Fibroblast of pulmonary artery (primary cell): ENCODE results near the gene SLC9C2.

Source experiments
- DNase-seq: peaks from one replicate; pipeline ENCODE4 v3.0.0-alpha.2; 2010; ENCODE audit warnings: low read depth
- H3K4me3 ChIP-seq: replicated peaks from 2 replicates; pipeline ENCODE4 v1.5.1; 2011; ENCODE audit warnings: low read depth, mild to moderate bottlenecking, control low read depth, low read length, moderate library complexity
- CTCF ChIP-seq: IDR thresholded peaks from 2 replicates; pipeline ENCODE4 v1.5.1; 2011; ENCODE audit warnings: mild to moderate bottlenecking, control low read depth, low read length, inconsistent platforms; ENCODE audit errors: missing control alignments

The SLC9C2 gene

DNA sequence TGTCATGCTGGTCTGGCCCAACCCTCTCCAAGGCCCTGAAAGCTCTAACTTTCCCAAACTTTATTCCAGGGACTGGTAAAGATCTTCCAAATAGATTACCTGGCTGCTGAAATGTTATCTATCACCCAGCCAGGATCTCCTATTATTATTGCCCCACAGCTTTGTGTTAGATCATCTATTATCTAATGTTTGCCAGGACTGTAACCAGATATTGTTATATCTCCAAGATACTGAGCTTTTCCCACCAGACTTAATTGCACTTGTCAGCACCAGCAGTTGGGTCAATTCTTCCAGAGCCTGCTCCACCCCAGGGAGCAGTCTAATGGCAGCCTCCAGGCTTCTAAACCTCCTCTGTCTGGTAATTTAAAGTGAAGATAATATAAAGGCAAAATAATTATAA, 66.6 kb downstream of the SLC9C2 start:
- no peak for TF ChIP-seq CTCF
- no peak for DNase-seq
- H3K4me3 ChIP-seq = no peak overlapping the region

DNA sequence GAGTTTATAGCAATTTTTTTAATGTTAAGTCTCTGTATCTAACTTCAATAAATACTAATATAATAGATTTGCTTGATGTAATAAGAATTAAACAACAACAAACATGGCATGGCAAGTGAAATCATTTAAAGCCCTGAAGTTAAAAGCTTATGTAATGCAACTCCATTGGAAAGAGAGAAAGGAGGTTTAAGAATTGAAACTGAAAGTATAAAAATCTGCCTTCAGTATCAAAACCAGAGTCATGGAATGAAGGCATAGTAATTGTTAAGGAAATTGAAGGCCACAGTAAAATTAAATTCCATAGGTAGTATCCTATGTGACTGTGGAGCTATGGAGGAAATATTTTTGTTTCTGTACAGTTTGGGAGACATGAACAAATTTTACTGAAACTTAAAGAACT, 70.6 kb downstream of the SLC9C2 start:
- no peak for DNase-seq
- no peak for TF ChIP-seq CTCF
- no peak overlapping the region for H3K4me3 ChIP-seq

GRCh38 chr1:173530795-173531693, 71.8 kb downstream of the SLC9C2 start:
- no peak for DNase-seq
- H3K4me3 ChIP-seq = no peak overlapping the region
- no peak for TF ChIP-seq CTCF

DNA sequence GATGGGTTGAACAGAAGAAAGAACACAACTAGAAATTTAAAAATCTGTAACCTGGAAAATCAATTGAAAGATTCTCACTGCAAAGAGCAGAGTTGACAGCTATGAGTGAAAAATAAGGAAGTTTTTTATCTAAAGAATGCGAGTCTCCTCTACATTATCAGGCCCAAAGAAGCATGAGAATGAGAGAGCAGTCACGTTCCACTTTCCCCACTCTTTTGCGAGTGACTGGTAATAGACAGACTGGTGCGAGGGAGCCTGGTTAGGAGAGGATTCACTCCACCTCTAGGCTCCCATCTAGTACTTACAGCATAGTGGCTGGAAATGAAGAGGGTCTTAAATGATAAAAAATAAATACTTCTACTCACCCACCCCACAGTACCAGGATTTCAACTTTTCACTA, 73.8 kb downstream of the SLC9C2 start:
- H3K4me3 ChIP-seq = no peak overlapping the region
- no peak for TF ChIP-seq CTCF
- DNase-seq = no peak

DNA sequence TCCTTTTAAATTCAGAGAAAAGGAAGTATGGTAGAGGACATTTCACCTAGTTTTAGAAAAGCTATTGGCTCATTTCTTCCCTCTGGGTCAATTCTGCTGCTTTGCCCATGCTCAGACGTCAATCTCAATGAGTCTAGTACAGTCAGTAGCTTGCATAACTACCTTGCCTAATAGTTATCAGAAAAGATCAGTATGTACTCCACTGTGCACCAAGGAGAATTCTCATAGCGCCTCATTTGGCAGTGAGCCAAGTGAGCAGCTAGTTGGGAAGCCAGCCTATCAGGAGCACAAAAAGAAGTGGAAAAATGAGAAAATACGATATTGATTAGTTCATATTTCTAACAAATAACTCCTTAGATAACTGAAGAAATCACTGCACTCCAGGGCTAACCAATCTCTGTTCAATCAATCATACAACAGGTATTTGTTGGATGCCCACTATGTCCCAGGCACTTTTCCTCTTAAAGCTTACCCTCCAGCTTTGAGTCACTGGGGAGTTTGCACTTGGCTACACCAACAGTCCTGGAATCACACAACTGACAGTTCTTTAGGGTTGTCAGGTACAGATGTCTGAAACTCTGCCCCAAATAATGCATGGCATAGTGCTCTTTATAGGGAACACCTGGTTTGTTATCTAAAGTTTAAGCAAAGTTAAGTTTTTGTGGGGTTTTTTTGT, 75.6 kb downstream of the SLC9C2 start:
- H3K4me3 ChIP-seq = no peak overlapping the region
- DNase-seq = peak; percentile 70

GRCh38 chr1:173525926-173526325, 76.9 kb downstream of the SLC9C2 start:
- TF ChIP-seq CTCF = no peak
- no peak for DNase-seq
- no peak overlapping the region for H3K4me3 ChIP-seq

More for the DNA sequence above, 75.6 kb downstream of the SLC9C2 start:
- TF ChIP-seq CTCF = no peak

DNA sequence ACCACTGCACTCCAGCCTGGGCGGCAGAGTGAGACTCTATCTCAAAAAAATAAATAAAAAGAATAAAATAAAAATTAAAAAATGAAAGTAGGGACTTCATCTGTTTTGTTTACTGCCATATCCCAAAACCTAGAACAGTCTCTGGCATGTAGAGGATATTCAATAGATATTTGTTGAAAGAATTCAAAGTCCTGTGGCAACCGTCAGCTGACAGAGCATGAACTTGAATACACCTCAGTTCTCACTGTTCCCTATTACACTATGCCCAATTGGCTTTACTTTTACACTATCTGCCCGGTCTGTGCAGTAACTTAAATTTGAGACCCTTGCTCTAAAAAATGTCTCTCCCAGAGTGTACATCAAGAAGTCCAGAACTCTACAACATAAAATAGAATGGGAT, 79.5 kb downstream of the SLC9C2 start:
- no peak overlapping the region for H3K4me3 ChIP-seq
- no peak for DNase-seq
- TF ChIP-seq CTCF = no peak
